GM19239 (cell line): ENCODE results near the gene ENPP4.
A peak's percentile ranks its signal among the peaks of the same experiment; 100 is the strongest.
"Not testable (repeated sequence)": the region's sequence is repeated elsewhere in the genome, so short reads cannot be mapped to it uniquely, and the experiment has no call there.

Experiments used
- DNase-seq: peaks from one replicate; pipeline ENCODE4 v3.0.0; 2011; ENCODE audit warnings: low spot score; ENCODE audit not compliant: insufficient read length
- FAIRE-seq: peaks from 2 replicates; lab custom pipeline; 2011; peaks lifted over from hg19 to GRCh38; lab: Jason Lieb, UNC

ENPP4 gene

GRCh38 chr6:46128476-46128875, 1.3 kb upstream of the ENPP4 start:
- DNase-seq (no peak), FAIRE-seq (peak; percentile 79)

GRCh38 chr6:46129291-46129628, 529 bp upstream of the ENPP4 start:
- DNase-seq (no peak), FAIRE-seq (no peak)

GRCh38 chr6:46130666-46131065, 877 bp downstream of the ENPP4 start:
- no peak for DNase-seq
- peak; percentile 79 for FAIRE-seq

- not testable (repeated sequence) for FAIRE-seq, DNase-seq
Observed at GRCh38 chr6:46131291-46131690, 1.5 kb downstream of the ENPP4 start.

GRCh38 chr6:46134216-46134615, 4.4 kb downstream of the ENPP4 start:
- FAIRE-seq = no peak
- no peak for DNase-seq

GRCh38 chr6:46135176-46135575, 5.4 kb downstream of the ENPP4 start:
- FAIRE-seq (no peak), DNase-seq (no peak)

GRCh38 chr6:46136831-46137230, 7.0 kb downstream of the ENPP4 start:
- no peak for FAIRE-seq
- no peak for DNase-seq

- FAIRE-seq = peak; percentile 69
- DNase-seq = no peak
Observed at GRCh38 chr6:46137387-46137786, 7.6 kb downstream of the ENPP4 start.

- peak; percentile 12 for DNase-seq
- FAIRE-seq = peak; percentile 87
Observed at GRCh38 chr6:46138281-46138680, 8.5 kb downstream of the ENPP4 start.

- FAIRE-seq (no peak), DNase-seq (no peak)
Observed at GRCh38 chr6:46144270-46144669, 14.5 kb downstream of the ENPP4 start.

- not testable (repeated sequence) for DNase-seq, FAIRE-seq
Observed at GRCh38 chr6:46149066-46149465, 19.3 kb downstream of the ENPP4 start.

- no peak for FAIRE-seq
- no peak for DNase-seq
Observed at GRCh38 chr6:46156701-46157100, 26.9 kb downstream of the ENPP4 start.

GRCh38 chr6:46159229-46159628, 29.4 kb downstream of the ENPP4 start:
- FAIRE-seq (no peak), DNase-seq (no peak)

GRCh38 chr6:46160102-46160501, 30.3 kb downstream of the ENPP4 start:
- DNase-seq (no peak), FAIRE-seq (no peak)

- peak; percentile 44 for DNase-seq
- no peak for FAIRE-seq
Observed at GRCh38 chr6:46170357-46171289, 40.8 kb downstream of the ENPP4 start, which contains the start of gene ENPP5. Gene ENPP5, minus strand, starts transcription at chr6:46170980. Its CDS starts 2,718 bp downstream, at chr6:46168262.

GRCh38 chr6:46172176-46172575, 42.4 kb downstream of the ENPP4 start:
- FAIRE-seq = no peak

GRCh38 chr6:46174904-46175303, 45.1 kb downstream of the ENPP4 start:
- DNase-seq (no peak), FAIRE-seq (no peak)

More at GRCh38 chr6:46172176-46172575, 42.4 kb downstream of the ENPP4 start:
- no peak for DNase-seq

- DNase-seq = peak; percentile 21
- FAIRE-seq = peak; percentile 94
Observed at GRCh38 chr6:46175446-46175845, 45.7 kb downstream of the ENPP4 start.

GRCh38 chr6:46175976-46176375, 46.2 kb downstream of the ENPP4 start:
- FAIRE-seq = peak; percentile 39
- DNase-seq = no peak

- DNase-seq (no peak), FAIRE-seq (no peak)
Observed at GRCh38 chr6:46184114-46184513, 54.3 kb downstream of the ENPP4 start.

- DNase-seq = no peak
- no peak for FAIRE-seq
Observed at GRCh38 chr6:46186583-46186982, 56.8 kb downstream of the ENPP4 start.

GRCh38 chr6:46189726-46190125, 59.9 kb downstream of the ENPP4 start:
- no peak for FAIRE-seq
- DNase-seq = no peak
